ENCODE results near the gene HSF4.

Gene HSF4

DNA sequence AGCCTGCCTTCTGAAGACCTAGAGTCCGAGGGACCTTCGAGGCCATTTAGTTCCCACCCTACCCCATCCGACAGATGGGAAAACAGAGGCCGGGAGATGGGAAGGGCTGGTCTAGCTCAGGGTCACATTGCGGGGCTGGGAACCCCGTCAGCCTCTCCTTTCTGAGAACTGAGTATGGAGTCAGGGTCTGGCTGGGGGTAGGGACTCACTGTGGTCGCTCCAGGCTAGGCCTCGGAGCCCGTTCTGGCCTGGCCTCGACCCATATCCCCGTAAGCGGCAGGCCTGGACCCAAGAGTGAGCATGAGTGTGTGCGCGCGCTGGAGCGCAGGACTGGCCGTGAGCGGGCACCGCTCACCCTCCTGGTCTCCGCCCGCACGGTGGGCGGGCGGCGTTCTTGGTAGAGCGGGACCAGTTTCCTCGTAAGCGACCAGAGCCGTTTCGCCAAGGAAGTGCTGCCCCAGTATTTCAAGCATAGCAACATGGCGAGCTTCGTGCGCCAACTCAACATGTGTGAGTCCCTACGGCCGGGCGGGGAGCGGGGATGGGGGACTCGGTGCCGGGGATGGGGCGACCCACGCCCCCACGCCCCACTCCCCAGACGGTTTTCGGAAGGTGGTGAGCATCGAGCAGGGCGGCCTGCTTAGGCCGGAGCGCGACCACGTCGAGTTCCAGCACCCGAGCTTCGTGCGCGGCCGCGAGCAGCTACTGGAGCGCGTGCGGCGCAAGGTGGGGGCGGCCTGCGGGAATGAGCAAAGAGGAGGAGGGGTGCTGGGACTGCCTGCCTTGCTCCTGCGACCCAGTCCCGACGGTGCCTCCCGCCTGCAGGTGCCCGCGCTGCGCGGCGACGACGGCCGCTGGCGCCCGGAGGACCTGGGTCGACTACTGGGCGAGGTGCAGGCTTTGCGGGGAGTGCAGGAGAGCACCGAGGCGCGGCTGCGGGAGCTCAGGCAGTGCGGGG is 855 bp downstream of the HSF4 start:
- TF ChIP-seq ZNF776 (tag by site-specific recombination; IDR thresholded peaks at IDR 0.05; ENCODE audit: borderline replicate concordance) (no peak), ZNF510 (tag by site-specific recombination; IDR thresholded peaks at IDR 0.05; ENCODE audit: insufficient replicate concordance) (no peak), ZNF157 (tag by site-specific recombination; IDR thresholded peaks at IDR 0.05) (no peak), ZNF677 (tag by site-specific recombination; IDR thresholded peaks at IDR 0.05) (no peak)
- Histone ChIP-seq H3K4me1 (ENCODE audit: control insufficient read depth, insufficient read depth, low read length) (no peaks in the 10 kb centered on the region), H3K36me3 (ENCODE audit: control insufficient read depth in 2 of 2, insufficient read depth in 1 of 2, low read length in 2 of 2) (peaks cover 0 to 3% of the 10 kb centered on the region in 2 experiments; a peak in 1 of 3 replicates), H3K27ac (ENCODE audit: extremely low read depth, low read depth, low read length) (no peak overlapping the region), H3K4me3 (ENCODE audit: low read depth, low read length) (no peak overlapping the region), H3K9me3 (ENCODE audit: control insufficient read depth, insufficient read depth, low read depth, low read length) (no peaks in the 10 kb centered on the region)
- CTCF ChIA-PET, result no interaction called here
- POLR2A ChIA-PET, result no interaction called here

DNA sequence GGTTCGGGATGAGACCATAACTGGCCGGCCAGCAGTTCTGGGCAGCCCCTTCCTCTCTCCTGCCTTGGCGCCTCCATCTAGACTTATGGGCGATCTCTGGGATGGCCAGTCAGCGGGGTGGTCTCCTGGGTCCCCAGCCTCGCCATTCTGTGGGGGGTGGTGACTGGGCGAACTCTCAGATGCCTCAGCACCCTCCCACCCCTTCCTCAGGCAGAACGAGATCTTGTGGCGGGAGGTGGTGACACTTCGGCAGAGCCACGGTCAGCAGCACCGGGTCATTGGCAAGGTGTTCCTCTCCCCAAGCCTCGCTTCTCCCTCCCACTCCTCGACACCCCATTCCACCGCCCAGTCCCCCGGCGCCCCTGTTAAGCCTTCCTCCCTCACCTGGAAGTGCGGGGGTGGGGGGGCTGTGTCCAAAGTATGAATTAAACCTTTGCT is 1.6 kb downstream of the HSF4 start:
- Histone ChIP-seq H3K9me3 (ENCODE audit: control insufficient read depth, insufficient read depth, low read depth, low read length) (no peaks in the 10 kb centered on the region), H3K4me3 (ENCODE audit: low read depth, low read length) (no peak overlapping the region), H3K27ac (ENCODE audit: extremely low read depth, low read depth, low read length) (no peak overlapping the region), H3K4me1 (ENCODE audit: control insufficient read depth, insufficient read depth, low read length) (no peaks in the 10 kb centered on the region; the same call in 1 of the 2 replicates), H3K36me3 (ENCODE audit: control insufficient read depth in 2 of 2, insufficient read depth in 1 of 2, low read length in 2 of 2) (peaks cover 0 to 3% of the 10 kb centered on the region in 2 experiments; a peak in 1 of 3 replicates)
- ChIA-PET POLR2A (no interaction called here), CTCF (no interaction called here)
- TF ChIP-seq BCL11B (tag by site-specific recombination; IDR thresholded peaks at IDR 0.05; ENCODE audit: low read depth) (no peak), HOXA7 (CRISPR knock-in tag; IDR thresholded peaks at IDR 0.05; ENCODE audit: borderline replicate concordance) (no peak)

GRCh38 chr16:67166598-67167168 is 2.1 kb downstream of the HSF4 start:
- TF ChIP-seq KLF7 (tag by site-specific recombination; IDR thresholded peaks at IDR 0.05; ENCODE audit: borderline replicate concordance) (no peak), CTCF (tag by site-specific recombination; IDR thresholded peaks at IDR 0.05) (peak; percentile 41)
- ChIA-PET CTCF (interaction anchor here (0.5 to 1.3 kb wide), 2 partner anchors 11 to 38 kb away, joined by 3 to 4 read pairs; no protein-coding TSS in a partner anchor), POLR2A (no interaction called here)
- Histone ChIP-seq H3K36me3 (ENCODE audit: control insufficient read depth in 2 of 2, insufficient read depth in 1 of 2, low read length in 2 of 2) (peaks cover 0 to 3% of the 10 kb centered on the region in 2 experiments; a peak in 1 of 3 replicates), H3K4me1 (ENCODE audit: control insufficient read depth, insufficient read depth, low read length) (no peaks in the 10 kb centered on the region; the same call in 1 of the 2 replicates), H3K4me3 (ENCODE audit: low read depth, low read length) (no peak overlapping the region), H3K27ac (ENCODE audit: extremely low read depth, low read depth, low read length) (no peak overlapping the region), H3K9me3 (ENCODE audit: control insufficient read depth, insufficient read depth, low read depth, low read length) (no peaks in the 10 kb centered on the region)

DNA sequence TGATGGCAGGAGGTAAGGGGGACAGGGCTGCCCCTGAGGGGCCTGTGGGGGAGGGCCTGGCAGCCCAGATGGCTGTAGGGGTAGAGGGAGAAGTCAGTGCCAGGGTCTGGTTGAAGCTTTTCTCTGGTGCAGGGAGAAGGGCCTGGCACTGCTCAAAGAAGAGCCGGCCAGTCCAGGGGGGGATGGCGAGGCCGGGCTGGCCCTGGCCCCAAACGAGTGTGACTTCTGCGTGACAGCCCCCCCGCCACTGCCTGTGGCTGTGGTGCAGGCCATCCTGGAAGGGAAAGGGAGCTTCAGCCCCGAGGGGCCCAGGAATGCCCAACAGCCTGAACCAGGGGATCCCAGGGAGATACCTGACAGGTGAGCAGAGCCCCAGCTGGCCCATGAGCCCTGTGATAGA is 3.0 kb downstream of the HSF4 start:
- H3K4me1 ChIP-seq (ENCODE audit: control insufficient read depth, insufficient read depth, low read length), result no peaks in the 10 kb centered on the region; the same call in 1 of the 2 replicates
- H3K4me3 ChIP-seq (ENCODE audit: low read depth, low read length), result no peak overlapping the region
- H3K36me3 ChIP-seq (ENCODE audit: control insufficient read depth in 2 of 2, insufficient read depth in 1 of 2, low read length in 2 of 2), result peaks cover 0 to 3% of the 10 kb centered on the region in 2 experiments; a peak in 1 of 3 replicates
- CTCF ChIA-PET, result interaction anchor here (0.5 to 2.3 kb wide), 6 partner anchors 9 to 207 kb away, joined by 3 to 11 read pairs (median 4); partner anchors contain the start of genes CES3 and MATCAP1
- POLR2A ChIA-PET, result no interaction called here
- H3K9me3 ChIP-seq (ENCODE audit: control insufficient read depth, insufficient read depth, low read depth, low read length), result no peaks in the 10 kb centered on the region
- H3K27ac ChIP-seq (ENCODE audit: extremely low read depth, low read depth, low read length), result no peak overlapping the region
- 0 out of 2 replicates have a peak, but pooled peaks have one; percentile 17 for TF ChIP-seq ZNF341 (tag by site-specific recombination; IDR thresholded peaks at IDR 0.05; ENCODE audit: low read depth)
- TF ChIP-seq, protein P1, sequence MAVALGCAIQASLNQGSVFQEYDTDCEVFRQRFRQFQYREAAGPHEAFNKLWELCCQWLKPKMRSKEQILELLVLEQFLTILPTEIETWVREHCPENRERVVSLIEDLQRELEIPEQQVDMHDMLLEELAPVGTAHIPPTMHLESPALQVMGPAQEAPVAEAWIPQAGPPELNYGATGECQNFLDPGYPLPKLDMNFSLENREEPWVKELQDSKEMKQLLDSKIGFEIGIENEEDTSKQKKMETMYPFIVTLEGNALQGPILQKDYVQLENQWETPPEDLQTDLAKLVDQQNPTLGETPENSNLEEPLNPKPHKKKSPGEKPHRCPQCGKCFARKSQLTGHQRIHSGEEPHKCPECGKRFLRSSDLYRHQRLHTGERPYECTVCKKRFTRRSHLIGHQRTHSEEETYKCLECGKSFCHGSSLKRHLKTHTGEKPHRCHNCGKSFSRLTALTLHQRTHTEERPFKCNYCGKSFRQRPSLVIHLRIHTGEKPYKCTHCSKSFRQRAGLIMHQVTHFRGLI (tag by site-specific recombination; IDR thresholded peaks at IDR 0.05), result no peak
- TF ChIP-seq, protein P2, sequence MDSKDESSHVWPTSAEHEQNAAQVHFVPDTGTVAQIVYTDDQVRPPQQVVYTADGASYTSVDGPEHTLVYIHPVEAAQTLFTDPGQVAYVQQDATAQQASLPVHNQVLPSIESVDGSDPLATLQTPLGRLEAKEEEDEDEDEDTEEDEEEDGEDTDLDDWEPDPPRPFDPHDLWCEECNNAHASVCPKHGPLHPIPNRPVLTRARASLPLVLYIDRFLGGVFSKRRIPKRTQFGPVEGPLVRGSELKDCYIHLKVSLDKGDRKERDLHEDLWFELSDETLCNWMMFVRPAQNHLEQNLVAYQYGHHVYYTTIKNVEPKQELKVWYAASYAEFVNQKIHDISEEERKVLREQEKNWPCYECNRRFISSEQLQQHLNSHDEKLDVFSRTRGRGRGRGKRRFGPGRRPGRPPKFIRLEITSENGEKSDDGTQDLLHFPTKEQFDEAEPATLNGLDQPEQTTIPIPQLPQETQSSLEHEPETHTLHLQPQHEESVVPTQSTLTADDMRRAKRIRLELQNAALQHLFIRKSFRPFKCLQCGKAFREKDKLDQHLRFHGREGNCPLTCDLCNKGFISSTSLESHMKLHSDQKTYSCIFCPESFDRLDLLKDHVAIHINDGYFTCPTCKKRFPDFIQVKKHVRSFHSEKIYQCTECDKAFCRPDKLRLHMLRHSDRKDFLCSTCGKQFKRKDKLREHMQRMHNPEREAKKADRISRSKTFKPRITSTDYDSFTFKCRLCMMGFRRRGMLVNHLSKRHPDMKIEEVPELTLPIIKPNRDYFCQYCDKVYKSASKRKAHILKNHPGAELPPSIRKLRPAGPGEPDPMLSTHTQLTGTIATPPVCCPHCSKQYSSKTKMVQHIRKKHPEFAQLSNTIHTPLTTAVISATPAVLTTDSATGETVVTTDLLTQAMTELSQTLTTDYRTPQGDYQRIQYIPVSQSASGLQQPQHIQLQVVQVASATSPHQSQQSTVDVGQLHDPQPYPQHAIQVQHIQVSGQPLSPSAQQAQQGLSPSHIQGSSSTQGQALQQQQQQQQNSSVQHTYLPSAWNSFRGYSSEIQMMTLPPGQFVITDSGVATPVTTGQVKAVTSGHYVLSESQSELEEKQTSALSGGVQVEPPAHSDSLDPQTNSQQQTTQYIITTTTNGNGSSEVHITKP (tag by site-specific recombination; IDR thresholded peaks at IDR 0.05), result peak; percentile 31; the same call in 1 of the 2 replicates
